ENCODE measurements around the gene ROM1. TPM values are rescaled to one million over a fixed set of nuclear protein-coding genes. Genes with fewer than 3 reads are reported as not detected.

Gene ROM1
- polyA plus RNA-seq, 6 donors from 2014 or later: 0.55 to 1.6 (median 0.66) TPM; not detected in 1

- ATAC-seq (ENCODE audit: low read depth in 2 of 2) (no peak), DNase-seq (peak; percentile 58)
- Mint-ChIP-seq H3K36me3 (peaks cover 13 to 42% of the 10 kb centered on the region in 2 donors), H3K4me1 (peaks cover 24 to 55% (median 43%) of the 10 kb centered on the region in 3 donors), H3K27me3 (no peaks in the 10 kb centered on the region), H3K9me3 (no peaks in the 10 kb centered on the region), H3K27ac (peak overlapping the region in 5 of 6 donors; percentile 57 to 95 (median 91)), H3K4me3 (peak overlapping the region; percentile 67 to 90 (median 82))
Measured at GRCh38 chr11:62593434-62594044, 19.5 kb upstream of the ROM1 start.

GRCh38 chr11:62595124-62595523 lies 17.9 kb upstream of the ROM1 start:
- peaks cover 40 to 62% (median 59%) of the 10 kb centered on the region in 3 donors for H3K4me1 Mint-ChIP-seq
- ATAC-seq (ENCODE audit: low read depth in 2 of 2): no peak
- DNase-seq: no peak
- H3K9me3 Mint-ChIP-seq: peaks cover 0 to 5% (median 0%) of the 10 kb centered on the region in 7 donors
- peak overlapping the region in 2 of 6 donors; percentile 75 to 84 for H3K27ac Mint-ChIP-seq
- H3K36me3 Mint-ChIP-seq: peaks cover 21 to 58% of the 10 kb centered on the region in 2 donors
- H3K27me3 Mint-ChIP-seq: no peaks in the 10 kb centered on the region
- H3K4me3 Mint-ChIP-seq: peak overlapping the region in 1 of 8 donors; percentile 4

GRCh38 chr11:62599069-62599696 lies 13.9 kb upstream of the ROM1 start:
- peaks cover 20 to 52% of the 10 kb centered on the region in 2 donors for H3K36me3 Mint-ChIP-seq

GRCh38 chr11:62599901-62600300 lies 13.2 kb upstream of the ROM1 start:
- Mint-ChIP-seq H3K4me3 (peak overlapping the region; percentile 89 to 97 (median 94)), H3K27ac (peak overlapping the region; percentile 66 to 98 (median 94)), H3K27me3 (no peaks in the 10 kb centered on the region), H3K36me3 (peaks cover 13 to 45% of the 10 kb centered on the region in 2 donors), H3K9me3 (peaks cover 0 to 5% (median 0%) of the 10 kb centered on the region in 7 donors), H3K4me1 (peaks cover 41 to 66% (median 48%) of the 10 kb centered on the region in 3 donors)
- ATAC-seq (ENCODE audit: low read depth in 2 of 2): no peak
- DNase-seq: no peak

More at GRCh38 chr11:62599069-62599696, 13.9 kb upstream of the ROM1 start:
- Mint-ChIP-seq H3K27ac (peak overlapping the region; percentile 91 to 98 (median 97)), H3K9me3 (peaks cover 0 to 5% (median 0%) of the 10 kb centered on the region in 7 donors), H3K27me3 (no peaks in the 10 kb centered on the region), H3K4me1 (peaks cover 41 to 58% (median 48%) of the 10 kb centered on the region in 3 donors), H3K4me3 (peak overlapping the region; percentile 87 to 97 (median 92))
- DNase-seq (peak; percentile 88), ATAC-seq (ENCODE audit: low read depth in 2 of 2) (peak; percentile 56 to 57)

- ATAC-seq (ENCODE audit: low read depth in 2 of 2): no peak
- Mint-ChIP-seq H3K9me3 (peaks cover 0 to 5% (median 0%) of the 10 kb centered on the region in 7 donors), H3K27ac (peak overlapping the region; percentile 87 to 98 (median 92)), H3K36me3 (peaks cover 13 to 38% of the 10 kb centered on the region in 2 donors), H3K27me3 (no peaks in the 10 kb centered on the region), H3K4me1 (peaks cover 45 to 69% (median 48%) of the 10 kb centered on the region in 3 donors), H3K4me3 (peak overlapping the region; percentile 89 to 97 (median 94))
- DNase-seq: no peak
Measured at GRCh38 chr11:62600367-62601121, 12.5 kb upstream of the ROM1 start.

GRCh38 chr11:62601122-62601371 lies 12.0 kb upstream of the ROM1 start:
- peaks cover 45 to 69% (median 48%) of the 10 kb centered on the region in 3 donors for H3K4me1 Mint-ChIP-seq

GRCh38 chr11:62601372-62602140 lies 11.5 kb upstream of the ROM1 start, which contains the start of gene MTA2:
Gene MTA2, minus strand, starts transcription at chr11:62601865. Its CDS starts 415 bp downstream, at chr11:62601450.
- H3K4me3 Mint-ChIP-seq: peak within 1 kb of the TSS; percentile 92 to 97 (median 94)
- H3K9me3 Mint-ChIP-seq: peaks cover 0 to 5% (median 0%) of the 10 kb centered on the region in 7 donors
- ATAC-seq (ENCODE audit: low read depth in 2 of 2): peak; percentile 75 to 79
- peak within 1 kb of the TSS; percentile 89 to 98 (median 97) for H3K27ac Mint-ChIP-seq
- peaks cover 45 to 69% (median 48%) of the 10 kb centered on the region in 3 donors for H3K4me1 Mint-ChIP-seq
- H3K27me3 Mint-ChIP-seq: no peaks in the 10 kb centered on the region
- H3K36me3 Mint-ChIP-seq: peaks cover 13 to 36% of the 10 kb centered on the region in 2 donors
- peak; percentile 100 for DNase-seq

More at GRCh38 chr11:62601122-62601371, 12.0 kb upstream of the ROM1 start:
- DNase-seq: no peak
- peak in 1 of 2 donors; percentile 2 for ATAC-seq (ENCODE audit: low read depth in 2 of 2)
- Mint-ChIP-seq H3K36me3 (peaks cover 13 to 36% of the 10 kb centered on the region in 2 donors), H3K9me3 (peaks cover 0 to 5% (median 0%) of the 10 kb centered on the region in 7 donors), H3K27me3 (no peaks in the 10 kb centered on the region), H3K4me3 (peak overlapping the region; percentile 89 to 97 (median 94)), H3K27ac (peak overlapping the region; percentile 81 to 98 (median 90))

- H3K4me1 Mint-ChIP-seq: peaks cover 45 to 64% (median 51%) of the 10 kb centered on the region in 3 donors
- ATAC-seq (ENCODE audit: low read depth in 2 of 2): no peak
- H3K4me3 Mint-ChIP-seq: peak overlapping the region; percentile 92 to 97 (median 94)
- DNase-seq: no peak
- H3K36me3 Mint-ChIP-seq: peaks cover 8 to 29% of the 10 kb centered on the region in 2 donors
- peak overlapping the region; percentile 89 to 98 (median 97) for H3K27ac Mint-ChIP-seq
- no peaks in the 10 kb centered on the region for H3K27me3 Mint-ChIP-seq
- peaks cover 0 to 5% (median 0%) of the 10 kb centered on the region in 7 donors for H3K9me3 Mint-ChIP-seq
Measured at GRCh38 chr11:62602141-62603071, 10.7 kb upstream of the ROM1 start.

GRCh38 chr11:62603072-62603408 lies 10.0 kb upstream of the ROM1 start:
- H3K4me3 Mint-ChIP-seq: peak overlapping the region; percentile 46 to 93 (median 74)
- ATAC-seq (ENCODE audit: low read depth in 2 of 2): no peak
- peaks cover 0 to 5% (median 0%) of the 10 kb centered on the region in 7 donors for H3K9me3 Mint-ChIP-seq
- peaks cover 13 to 28% of the 10 kb centered on the region in 2 donors for H3K36me3 Mint-ChIP-seq
- DNase-seq: no peak
- H3K27me3 Mint-ChIP-seq: no peaks in the 10 kb centered on the region
- H3K4me1 Mint-ChIP-seq: peaks cover 45 to 64% (median 53%) of the 10 kb centered on the region in 3 donors
- peak overlapping the region in 3 of 6 donors; percentile 66 to 84 (median 70) for H3K27ac Mint-ChIP-seq

- peaks cover 40 to 62% (median 48%) of the 10 kb centered on the region in 3 donors for H3K4me1 Mint-ChIP-seq
- no peaks in the 10 kb centered on the region for H3K27me3 Mint-ChIP-seq
- no peak for ATAC-seq (ENCODE audit: low read depth in 2 of 2)
- no peak for DNase-seq
- H3K27ac Mint-ChIP-seq: peak overlapping the region in 5 of 6 donors; percentile 35 to 76 (median 67)
- peaks cover 0 to 5% (median 0%) of the 10 kb centered on the region in 7 donors for H3K9me3 Mint-ChIP-seq
- peak overlapping the region in 5 of 8 donors; percentile 59 to 93 (median 78) for H3K4me3 Mint-ChIP-seq
- H3K36me3 Mint-ChIP-seq: peaks cover 14 to 22% of the 10 kb centered on the region in 2 donors
Measured at GRCh38 chr11:62603776-62604299, 9.2 kb upstream of the ROM1 start.

- peak overlapping the region in 2 of 8 donors; percentile 44 to 92 for H3K4me3 Mint-ChIP-seq
Measured at GRCh38 chr11:62604460-62605120, 8.5 kb upstream of the ROM1 start.

More at GRCh38 chr11:62604460-62605120, 8.5 kb upstream of the ROM1 start:
- Mint-ChIP-seq H3K27me3 (no peaks in the 10 kb centered on the region), H3K27ac (peak overlapping the region in 1 of 6 donors; percentile 54), H3K36me3 (peaks cover 9 to 15% of the 10 kb centered on the region in 2 donors), H3K9me3 (peaks cover 0 to 4% (median 0%) of the 10 kb centered on the region in 7 donors), H3K4me1 (peaks cover 36 to 59% (median 46%) of the 10 kb centered on the region in 3 donors)
- ATAC-seq (ENCODE audit: low read depth in 2 of 2) (no peak), DNase-seq (no peak)

Measured in naive B cell (primary cell).